Liver (tissue), 9 donors: Measurements from ENCODE around the gene CERS4. TPM values are rescaled to one million over a fixed set of nuclear protein-coding genes. Genes with fewer than 3 reads are reported as not detected.
A peak's percentile ranks its signal among the peaks of the same experiment; 100 is the strongest.

Source experiments
- DNase-seq: peaks from one replicate; pipeline ENCODE4 v3.0.0-alpha.2; 2017; ENCODE audit warnings: low spot score
- H3K27ac ChIP-seq, 2 donors: one replicate each; pipeline ENCODE4 v1.7.0; 2013; ENCODE audit warnings: inconsistent platforms in 2 of 2, low read length in 2 of 2, control low read depth in 1 of 2, low read depth in 1 of 2, mild to moderate bottlenecking in 1 of 2
- H3K27me3 ChIP-seq, 4 donors: one replicate each; pipeline versions ENCODE4 v1.6.1 to v1.7.0; 2013; ENCODE audit warnings: low read length in 3 of 4, inconsistent platforms in 1 of 4, mild to moderate bottlenecking in 1 of 4, moderate library complexity in 1 of 4; ENCODE audit not compliant: control insufficient read depth in 4 of 4, insufficient read depth in 4 of 4
- H3K36me3 ChIP-seq, 4 donors: one replicate each; pipeline versions ENCODE4 v1.6.1 to v1.7.0; 2013; ENCODE audit warnings: low read length in 3 of 4, mild to moderate bottlenecking in 3 of 4, low read depth in 1 of 4, moderate library complexity in 1 of 4; ENCODE audit not compliant: control insufficient read depth in 4 of 4, insufficient read depth in 3 of 4
- H3K4me1 ChIP-seq, 4 donors: one replicate each; pipeline versions ENCODE4 v1.6.1 to v1.7.0; 2013; ENCODE audit warnings: low read length in 3 of 4, mild to moderate bottlenecking in 3 of 4, moderate library complexity in 1 of 4; ENCODE audit not compliant: control insufficient read depth in 4 of 4, insufficient read depth in 4 of 4
- H3K4me3 ChIP-seq, 3 donors: one replicate each; pipeline versions ENCODE4 v1.6.1 to v1.7.0; 2013; ENCODE audit warnings: low read length in 3 of 3, control low read depth in 1 of 3, low read depth in 1 of 3, mild to moderate bottlenecking in 1 of 3
- H3K9ac ChIP-seq, 2 donors: one replicate each; pipeline ENCODE4 v1.7.0; 2013; ENCODE audit warnings: low read length in 2 of 2, mild to moderate bottlenecking in 2 of 2, moderate library complexity in 2 of 2, control low read depth in 1 of 2, low read depth in 1 of 2
- H3K9me3 ChIP-seq, 4 donors: one replicate each; pipeline versions ENCODE4 v1.6.1 to v1.7.0; 2013; ENCODE audit warnings: low read length in 3 of 4; ENCODE audit not compliant: control insufficient read depth in 4 of 4
- CTCF ChIP-seq: fragments of 150-350 bp; IDR thresholded peaks from 2 replicates; pipeline ENCODE4 v1.5.1; 2017; ENCODE audit warnings: improper control_type of control experiment, low read depth, low read length; ENCODE audit not compliant: missing input control
- EGR1 ChIP-seq, 2 donors: IDR thresholded peaks; 2 replicates each; pipeline ENCODE4 v1.6.1; 2016 to 2018; ENCODE audit warnings: antibody characterized with exemption in 2 of 2, low read depth in 2 of 2
- FOXA2 ChIP-seq: IDR thresholded peaks from 2 replicates; pipeline ENCODE4 v1.6.1; 2016; ENCODE audit warnings: antibody characterized with exemption
- GABPA ChIP-seq, 2 donors: IDR thresholded peaks in 1 of 2; conservative IDR thresholded peaks in 1 of 2; 2 replicates each; pipeline ENCODE4 v1.6.1; 2016; ENCODE audit warnings: antibody characterized with exemption in 2 of 2, mild to moderate bottlenecking in 1 of 2, moderate library complexity in 1 of 2
- HNF4A ChIP-seq, 2 donors: conservative IDR thresholded peaks; 2 replicates each; pipeline ENCODE4 v1.6.1; 2016; ENCODE audit warnings: antibody characterized with exemption in 2 of 2, mild to moderate bottlenecking in 2 of 2
- JUND ChIP-seq, 2 donors: IDR thresholded peaks; 2 replicates each; pipeline ENCODE4 v1.6.1; 2016; ENCODE audit warnings: antibody characterized with exemption in 2 of 2
- MAX ChIP-seq: IDR thresholded peaks from 2 replicates; pipeline ENCODE4 v1.6.1; 2016; ENCODE audit warnings: antibody characterized with exemption
- NR2F2 ChIP-seq: IDR thresholded peaks from 2 replicates; pipeline ENCODE4 v1.6.1; 2016; ENCODE audit warnings: antibody characterized with exemption
- RXRA ChIP-seq, 2 donors: IDR thresholded peaks; 2 replicates each; pipeline ENCODE4 v1.6.1; 2017 to 2018; ENCODE audit warnings: antibody characterized with exemption in 2 of 2, mild to moderate bottlenecking in 1 of 2
- SP1 ChIP-seq: IDR thresholded peaks from 2 replicates; pipeline ENCODE4 v1.6.1; 2018; ENCODE audit warnings: antibody characterized with exemption, mild to moderate bottlenecking
- TAF1 ChIP-seq: conservative IDR thresholded peaks from 2 replicates; pipeline ENCODE4 v1.6.1; 2016; ENCODE audit warnings: antibody characterized with exemption, mild to moderate bottlenecking
- WGBS: extraction: QIAGEN DNeasy Blood & Tissue Kit; methylation state at CpG from one replicate; pipeline ENCODE4 v1.1.7; 2013; 5-methylcytosine and 5-hydroxymethylcytosine counted together
- polyA plus RNA-seq, 2 donors: library from polyadenylated mRNA; stranded (reverse) in 1 of 2; unstranded in 1 of 2; fragments of 200-250 nt in 1 of 2; fragments of >200 nt in 1 of 2; fragmentation: Nextera tagmentation in 1 of 2; extraction: Ambion mirVana in 1 of 2; gene quantifications; one replicate each; pipeline versions ENCODE4 v1.2.1 to v1.2.3, GENCODE V29; 2013 to 2015
- total RNA-seq, 2 donors: library from RNA; depleted of rRNA; stranded (reverse); fragments of >200 nt; gene quantifications; one replicate each; pipeline ENCODE4 v1.2.3, GENCODE V29; 2014
- TF ChIP-seq, protein P1 (sequence below): IDR thresholded peaks from 2 replicates; pipeline ENCODE4 v1.6.1; 2016; ENCODE audit warnings: antibody characterized with exemption
- donor health status: healthy.
- donor health status: healthy.
- donor health status: healthy.
- donor health status: healthy.
- donor health status: healthy.

The CERS4 gene
- total and polyA plus RNA-seq, 4 donors: 42.7 to 65.1 (median 56.4) TPM

DNA sequence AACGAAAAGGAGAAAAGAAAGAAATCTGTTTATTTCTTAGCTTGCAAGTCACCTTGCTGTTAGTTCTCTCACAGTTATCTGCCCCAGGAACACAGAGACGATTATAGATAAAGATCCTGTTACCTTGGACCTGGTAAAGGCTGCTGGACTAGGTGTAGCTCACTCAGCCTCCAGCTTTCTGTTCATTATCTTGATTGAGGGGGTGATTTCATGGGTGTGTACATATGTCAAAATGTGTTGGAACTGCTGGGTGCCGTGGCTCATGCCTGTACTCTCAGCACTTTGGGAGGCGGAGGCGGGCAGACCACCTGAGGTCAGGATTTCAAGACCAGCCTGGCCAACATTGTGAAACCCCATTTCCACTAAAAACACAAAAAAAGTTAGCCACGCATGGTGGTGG lies 27.9 kb downstream of the CERS4 start:
- Histone ChIP-seq H3K4me3 (no peak overlapping the region), H3K27ac (no peak overlapping the region), H3K9me3 (no peaks in the 10 kb centered on the region), H3K4me1 (peaks cover 13 to 31% (median 20%) of the 10 kb centered on the region in 4 donors), H3K36me3 (peaks cover 0 to 4% (median 0%) of the 10 kb centered on the region in 4 donors), H3K27me3 (no peaks in the 10 kb centered on the region), H3K9ac (no peak overlapping the region)
- TF ChIP-seq HNF4A (conservative IDR thresholded peaks at IDR 0.05): peak in 1 of 2 donors; percentile 7
- no peak for TF ChIP-seq GABPA (IDR thresholded peaks at IDR 0.05 in 1 of 2, conservative IDR thresholded peaks at IDR 0.05 in 1 of 2)
- no peak for DNase-seq
- 71% methylated on average over 6 of the region's 6 CpGs for WGBS

- 98% methylated on average over 1 of the region's 1 CpG for WGBS
- H3K9me3 ChIP-seq: no peaks in the 10 kb centered on the region
- H3K36me3 ChIP-seq: peaks cover 0 to 4% (median 2%) of the 10 kb centered on the region in 4 donors
- H3K27ac ChIP-seq: no peak overlapping the region
- no peak overlapping the region for H3K9ac ChIP-seq
- H3K4me3 ChIP-seq: no peak overlapping the region
- H3K4me1 ChIP-seq: peaks cover 13 to 31% (median 20%) of the 10 kb centered on the region in 4 donors
- no peak for TF ChIP-seq GABPA (IDR thresholded peaks at IDR 0.05 in 1 of 2, conservative IDR thresholded peaks at IDR 0.05 in 1 of 2)
- no peak for TF ChIP-seq EGR1 (IDR thresholded peaks at IDR 0.05; ENCODE audit: low read depth in 2 of 2)
- TF ChIP-seq NR2F2: no peak
- no peak for TF ChIP-seq RXRA (IDR thresholded peaks at IDR 0.05)
- DNase-seq: no peak
- H3K27me3 ChIP-seq: no peaks in the 10 kb centered on the region
These were observed 29.1 kb downstream of the CERS4 start for GRCh38 chr19:8238251-8238650.

DNA sequence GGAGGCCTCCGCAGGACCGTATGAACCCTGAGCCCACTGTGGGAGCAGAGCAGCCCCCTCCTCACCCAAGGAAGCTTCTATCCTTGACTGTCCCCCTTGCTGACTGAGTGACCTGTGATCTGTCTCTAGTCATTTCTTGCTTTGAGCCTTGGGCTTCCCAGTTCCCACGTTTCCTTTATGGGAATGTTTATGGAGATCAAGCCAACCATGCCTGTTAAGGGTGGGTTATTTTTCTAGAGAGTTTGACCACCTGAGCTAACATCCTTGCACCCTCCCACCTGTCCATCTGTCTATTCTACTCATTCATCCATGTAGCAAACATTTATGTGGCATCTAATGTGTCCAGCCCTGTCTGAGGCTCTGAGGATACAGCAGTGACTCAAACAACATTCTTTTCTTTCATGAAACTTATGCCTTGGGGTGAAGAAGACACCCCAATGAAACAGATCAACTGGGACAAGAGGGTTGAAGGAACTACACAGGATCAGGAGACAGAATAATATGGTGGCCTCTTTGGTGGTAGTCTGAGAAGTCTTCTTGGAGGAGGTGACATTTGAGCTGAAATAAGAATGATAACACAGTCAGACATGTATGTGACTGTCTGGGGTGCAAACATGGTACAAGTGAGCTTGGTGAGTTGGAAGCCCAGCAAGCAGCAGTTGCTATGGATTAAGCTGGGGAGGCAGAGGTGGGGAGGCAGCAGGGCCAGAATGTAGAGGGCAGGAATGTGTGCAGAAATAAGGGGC lies 30.5 kb downstream of the CERS4 start:
- peaks cover 13 to 33% (median 20%) of the 10 kb centered on the region in 4 donors for H3K4me1 ChIP-seq
- no peak overlapping the region for H3K4me3 ChIP-seq
- peaks cover 0 to 4% (median 2%) of the 10 kb centered on the region in 4 donors for H3K36me3 ChIP-seq
- H3K27me3 ChIP-seq: no peaks in the 10 kb centered on the region
- no peak for DNase-seq
- TF ChIP-seq JUND (IDR thresholded peaks at IDR 0.05): no peak
- TF ChIP-seq FOXA2: no peak
- no peak for TF ChIP-seq SP1
- no peak for TF ChIP-seq HNF4A (conservative IDR thresholded peaks at IDR 0.05)
- TF ChIP-seq, protein P1, sequence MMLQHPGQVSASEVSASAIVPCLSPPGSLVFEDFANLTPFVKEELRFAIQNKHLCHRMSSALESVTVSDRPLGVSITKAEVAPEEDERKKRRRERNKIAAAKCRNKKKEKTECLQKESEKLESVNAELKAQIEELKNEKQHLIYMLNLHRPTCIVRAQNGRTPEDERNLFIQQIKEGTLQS: no peak
- TF ChIP-seq RXRA (IDR thresholded peaks at IDR 0.05): no peak
- no peak for TF ChIP-seq TAF1
- no peak for TF ChIP-seq CTCF
- no peak for TF ChIP-seq MAX
- no peak for TF ChIP-seq GABPA (IDR thresholded peaks at IDR 0.05 in 1 of 2, conservative IDR thresholded peaks at IDR 0.05 in 1 of 2)
- H3K27ac ChIP-seq: peak overlapping the region; percentile 65 to 86
- peak overlapping the region in 1 of 2 donors; percentile 14 for H3K9ac ChIP-seq
- WGBS: 97% methylated on average over 3 of the region's 3 CpGs
- no peaks in the 10 kb centered on the region for H3K9me3 ChIP-seq
